OCI-LY7 (cell line): ENCODE measurements around the gene SLC6A19. TPM values are rescaled to one million over a fixed set of nuclear protein-coding genes. Genes with fewer than 3 reads are reported as not detected.

Experiments
- Bru-seq: library from RNA; stranded (reverse); fragments of 400-500 nt; gene quantifications from one replicate; lab custom pipeline; 2021; lab: Mats Ljungman, UMichigan
- BruChase-seq, 2 experiments: library from RNA; stranded (reverse); fragments of 400-500 nt; gene quantifications; one replicate each; lab custom pipeline; 2021; lab: Mats Ljungman, UMichigan
- BruUV-seq: library from RNA; stranded (reverse); fragments of 400-500 nt; replicated peaks from 2 replicates; lab custom pipeline; 2021; lab: Mats Ljungman, UMichigan
- CTCF ChIA-PET: fragments of 300-600 bp; sonication (Branson Sonifier 250); formaldehyde crosslinking; loops from one replicate; lab custom pipeline; 2022; ENCODE audit warnings: antibody characterized with exemption; ENCODE audit not compliant: unreplicated experiment; lab: Charles Lee
- POLR2A ChIA-PET: fragments of 300-600 bp; sonication (Branson Sonifier 250); formaldehyde crosslinking; loops from one replicate; lab custom pipeline; 2022; ENCODE audit warnings: antibody characterized with exemption; lab: Charles Lee
- DNase-seq: peaks from one replicate; pipeline ENCODE4 v3.0.0-alpha.2; 2015; ENCODE audit warnings: low spot score
- H2AFZ ChIP-seq: fragments of 200-600 bp; sonication (generic), shearing (Covaris generic); 2 replicates; pipeline ENCODE4 v1.6.1; 2014; ENCODE audit warnings: mild to moderate bottlenecking, antibody characterized with exemption, low read length, moderate library complexity
- H3K27ac ChIP-seq: fragments of 200-600 bp; sonication (generic); 2 replicates; pipeline ENCODE4 v1.5.1; 2014; ENCODE audit warnings: mixed run types, low read depth, mild to moderate bottlenecking, moderate library complexity, low read length, inconsistent platforms; ENCODE audit not compliant: poor library complexity, severe bottlenecking
- H3K36me3 ChIP-seq: fragments of 200-600 bp; sonication (generic); 2 replicates; pipeline ENCODE4 v1.6.1; 2014; ENCODE audit warnings: mild to moderate bottlenecking, antibody characterized with exemption, low read length, moderate library complexity, mixed read lengths; ENCODE audit not compliant: insufficient read depth
- H3K4me1 ChIP-seq: fragments of 200-600 bp; sonication (generic); 2 replicates; pipeline ENCODE4 v1.5.1; 2014; ENCODE audit warnings: mild to moderate bottlenecking, low read length; ENCODE audit not compliant: insufficient read depth, poor library complexity, severe bottlenecking
- H3K4me2 ChIP-seq: fragments of 200-600 bp; sonication (generic); 2 replicates; pipeline ENCODE4 v1.6.1; 2014; ENCODE audit warnings: mild to moderate bottlenecking, low read length
- H3K4me3 ChIP-seq: fragments of 200-600 bp; sonication (generic); 2 replicates; pipeline ENCODE4 v1.5.1; 2014; ENCODE audit warnings: mild to moderate bottlenecking, low read depth, low read length; ENCODE audit not compliant: poor library complexity, severe bottlenecking
- H3K79me2 ChIP-seq: fragments of 200-600 bp; sonication (generic); 2 replicates; pipeline ENCODE4 v1.6.1; 2016; ENCODE audit warnings: low read depth, mild to moderate bottlenecking, low read length, moderate library complexity, mixed read lengths; ENCODE audit not compliant: insufficient read depth
- H3K9me2 ChIP-seq: fragments of 200-600 bp; sonication (generic); 2 replicates; pipeline ENCODE4 v1.6.1; 2016; ENCODE audit warnings: mild to moderate bottlenecking, low read length, mixed read lengths; ENCODE audit not compliant: insufficient read depth
- H3K9me3 ChIP-seq: fragments of 200-600 bp; sonication (generic); 2 replicates; pipeline ENCODE4 v1.6.1; 2014; ENCODE audit warnings: mild to moderate bottlenecking, mixed run types, low read length, mixed read lengths
- H4K20me1 ChIP-seq: fragments of 200-600 bp; sonication (generic); 2 replicates; pipeline ENCODE4 v1.6.1; 2014; ENCODE audit warnings: mild to moderate bottlenecking, antibody characterized with exemption, low read length, moderate library complexity, mixed read lengths; ENCODE audit not compliant: insufficient read depth
- EZH2phosphoT487 ChIP-seq: fragments of 200-600 bp; sonication (generic); IDR thresholded peaks from 2 replicates; pipeline ENCODE4 v1.6.1; 2018; ENCODE audit warnings: low read depth, borderline replicate concordance, mild to moderate bottlenecking, mixed run types, antibody characterized with exemption, low read length, moderate library complexity, mixed read lengths
- intact Hi-C: fragments of 100-400 bp; cut with micrococcal nuclease; formaldehyde crosslinking; loops from one replicate; pipeline ENCODE4 v1.10.0; 2022; ENCODE audit not compliant: unreplicated experiment
- long read RNA-seq: library from polyadenylated mRNA; stranded (forward); transcript quantifications from one replicate; pipeline ENCODE4 v2.0.0, GENCODE V29; 2022
- total RNA-seq, 2 experiments: library from RNA; depleted of rRNA in 1 of 2; stranded (reverse); fragments of >200 nt in 1 of 2; shearing (Covaris generic) in 1 of 2; gene quantifications; 2 replicates each; pipeline ENCODE4 v1.2.3, GENCODE V29; 2014 to 2022
- TF ChIP-seq, protein P1 (sequence below): fragments of 200-600 bp; sonication (generic); conservative IDR thresholded peaks from 2 replicates; pipeline ENCODE4 v1.5.1; 2014; ENCODE audit warnings: mild to moderate bottlenecking, antibody characterized with exemption, low read length, moderate library complexity, mixed read lengths

SLC6A19 gene
- not detected in 2 replicates for total RNA-seq (2014; rRNA removed; shearing (Covaris generic))
- total RNA-seq (2022), result not detected in 2 replicates
- Bru-seq, nascent RNA, result not detected
- BruChase-seq, experiment 1, labeled RNA remaining after a 6-hour chase, result not detected
- not detected for BruChase-seq, experiment 2, labeled RNA remaining after a 2-hour chase
- long read RNA-seq, result 0 reads

- Histone ChIP-seq H3K27ac (no peak within 1 kb of the TSS), H3K9me2 (no peaks in the 10 kb centered on the region), H2AFZ (no peak within 1 kb of the TSS), H3K4me3 (no peak within 1 kb of the TSS), H3K36me3 (no peaks in the 10 kb centered on the region), H3K4me2 (no peak within 1 kb of the TSS), H3K9me3 (no peaks in the 10 kb centered on the region), H4K20me1 (no peaks in the 10 kb centered on the region), H3K4me1 (no peaks in the 10 kb centered on the region), H3K79me2 (no peaks in the 10 kb centered on the region)
- intact Hi-C loops, result no loop called here
- TF ChIP-seq, protein P1, sequence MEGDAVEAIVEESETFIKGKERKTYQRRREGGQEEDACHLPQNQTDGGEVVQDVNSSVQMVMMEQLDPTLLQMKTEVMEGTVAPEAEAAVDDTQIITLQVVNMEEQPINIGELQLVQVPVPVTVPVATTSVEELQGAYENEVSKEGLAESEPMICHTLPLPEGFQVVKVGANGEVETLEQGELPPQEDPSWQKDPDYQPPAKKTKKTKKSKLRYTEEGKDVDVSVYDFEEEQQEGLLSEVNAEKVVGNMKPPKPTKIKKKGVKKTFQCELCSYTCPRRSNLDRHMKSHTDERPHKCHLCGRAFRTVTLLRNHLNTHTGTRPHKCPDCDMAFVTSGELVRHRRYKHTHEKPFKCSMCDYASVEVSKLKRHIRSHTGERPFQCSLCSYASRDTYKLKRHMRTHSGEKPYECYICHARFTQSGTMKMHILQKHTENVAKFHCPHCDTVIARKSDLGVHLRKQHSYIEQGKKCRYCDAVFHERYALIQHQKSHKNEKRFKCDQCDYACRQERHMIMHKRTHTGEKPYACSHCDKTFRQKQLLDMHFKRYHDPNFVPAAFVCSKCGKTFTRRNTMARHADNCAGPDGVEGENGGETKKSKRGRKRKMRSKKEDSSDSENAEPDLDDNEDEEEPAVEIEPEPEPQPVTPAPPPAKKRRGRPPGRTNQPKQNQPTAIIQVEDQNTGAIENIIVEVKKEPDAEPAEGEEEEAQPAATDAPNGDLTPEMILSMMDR, result no peak
- TF ChIP-seq EZH2phosphoT487, result no peak
- DNase-seq, result no peak
- ChIA-PET POLR2A (no interaction called here), CTCF (no interaction called here)
- no TSS peak for BruUV-seq
These were observed at the start of gene SLC6A19 for GRCh38 chr5:1201327-1202025. Gene SLC6A19, plus strand, starts transcription at chr5:1201595. Its CDS starts 56 bp downstream, at chr5:1201651.

- H3K4me3 ChIP-seq, result no peak overlapping the region
- no peaks in the 10 kb centered on the region for H3K36me3 ChIP-seq
- H3K4me1 ChIP-seq, result peaks cover 6% of the 10 kb centered on the region
- POLR2A ChIA-PET, result no interaction called here
- H2AFZ ChIP-seq, result no peak overlapping the region
- no peaks in the 10 kb centered on the region for H3K79me2 ChIP-seq
- H3K9me2 ChIP-seq, result no peaks in the 10 kb centered on the region
- H4K20me1 ChIP-seq, result no peaks in the 10 kb centered on the region
- intact Hi-C loops, result no loop called here
- no peak overlapping the region for H3K27ac ChIP-seq
- no peak overlapping the region for H3K4me2 ChIP-seq
- no peak for TF ChIP-seq EZH2phosphoT487
- TF ChIP-seq, protein P1, result no peak
- DNase-seq, result peak; percentile 31
- H3K9me3 ChIP-seq, result no peaks in the 10 kb centered on the region
- CTCF ChIA-PET, result no interaction called here
- BruUV-seq, result no TSS peak
These were observed 49.2 kb upstream of the SLC6A19 start for GRCh38 chr5:1152156-1152555.

- no TSS peak for BruUV-seq
- no peaks in the 10 kb centered on the region for H3K79me2 ChIP-seq
- ChIA-PET POLR2A (no interaction called here), CTCF (no interaction called here)
- H3K27ac ChIP-seq, result no peak overlapping the region
- no peak for DNase-seq
- H3K9me2 ChIP-seq, result no peaks in the 10 kb centered on the region
- H3K36me3 ChIP-seq, result no peaks in the 10 kb centered on the region
- intact Hi-C loops, result no loop called here
- TF ChIP-seq, protein P1, result no peak
- no peak for TF ChIP-seq EZH2phosphoT487
- no peak overlapping the region for H3K4me2 ChIP-seq
- H3K4me1 ChIP-seq, result peaks cover 6% of the 10 kb centered on the region
- no peak overlapping the region for H3K4me3 ChIP-seq
- H4K20me1 ChIP-seq, result no peaks in the 10 kb centered on the region
- H3K9me3 ChIP-seq, result no peaks in the 10 kb centered on the region
- no peak overlapping the region for H2AFZ ChIP-seq
These were observed 48.6 kb upstream of the SLC6A19 start for GRCh38 chr5:1152771-1153282.
